HepG2 (cell line): ENCODE data around the gene CACNA2D1. TPM values are rescaled to one million over a fixed set of nuclear protein-coding genes. Genes with fewer than 3 reads are reported as not detected.

Experiments used
- BCL6 ChIP-seq: IDR thresholded peaks from 2 replicates; pipeline ENCODE4 v1.6.1; 2016; ENCODE audit warnings: missing genetic modification reagents, missing compliant biosample characterization
- CAMTA2 ChIP-seq: sonication (generic); formaldehyde crosslinking; IDR thresholded peaks from 2 replicates; pipeline ENCODE4 v1.4.0; 2020; ENCODE audit warnings: mild to moderate bottlenecking, missing genetic modification reagents, borderline replicate concordance
- CERS6 ChIP-seq: sonication (generic); formaldehyde crosslinking; IDR thresholded peaks from 2 replicates; pipeline ENCODE4 v1.5.0; 2020; ENCODE audit warnings: missing genetic modification reagents
- E2F5 ChIP-seq: sonication (generic); formaldehyde crosslinking; conservative IDR thresholded peaks from 2 replicates; pipeline ENCODE4 v1.4.0; 2020; ENCODE audit warnings: missing genetic modification reagents
- HNF1A ChIP-seq, 2 experiments: sonication (generic) in 1 of 2; formaldehyde crosslinking in 1 of 2; IDR thresholded peaks; 2 replicates each; pipeline versions ENCODE4 v1.4.0 to v1.6.1; 2016 to 2020; ENCODE audit warnings: borderline replicate concordance in 1 of 2, low read depth in 1 of 2, mild to moderate bottlenecking in 1 of 2, missing genetic modification reagents in 1 of 2
- ZNF44 ChIP-seq: sonication (generic); formaldehyde crosslinking; IDR thresholded peaks from 2 replicates; pipeline ENCODE4 v1.5.1; 2020; ENCODE audit warnings: mild to moderate bottlenecking, missing genetic modification reagents
- ZNF749 ChIP-seq: sonication (generic); formaldehyde crosslinking; IDR thresholded peaks from 2 replicates; pipeline ENCODE4 v1.8.0; 2022; ENCODE audit warnings: mild to moderate bottlenecking, missing genetic modification reagents, moderate library complexity, borderline replicate concordance
- ZSCAN31 ChIP-seq: sonication (generic); formaldehyde crosslinking; IDR thresholded peaks from 2 replicates; pipeline ENCODE4 v1.5.0; 2020; ENCODE audit warnings: low read depth, mild to moderate bottlenecking, missing genetic modification reagents
- polyA plus RNA-seq, 8 experiments: library from polyadenylated mRNA; depleted of rRNA in 3 of 8; stranded (reverse) in 7 of 8; unstranded in 1 of 8; fragments of >200 nt; fragmentation: Illumina TruSeq in 4 of 8; extraction: Trizol in 4 of 8; gene quantifications; 2 replicates each; pipeline versions ENCODE4 v1.2.1 to v1.2.3, GENCODE V29; 2011 to 2016; ENCODE audit warnings: low read depth in 4 of 8, missing spikeins in 1 of 8, mixed read lengths in 1 of 8; ENCODE audit not compliant: insufficient read depth in 1 of 8
- total RNA-seq, 5 experiments: library from RNA; depleted of rRNA; stranded (reverse); fragments of >200 nt; fragmentation: Illumina TruSeq; extraction: Trizol; gene quantifications; 2 replicates each; pipeline ENCODE4 v1.2.3, GENCODE V29; 2016; ENCODE audit warnings: low read depth in 1 of 5

Gene CACNA2D1
- total and polyA plus RNA-seq, 2 of the 13 experiments (the other 11 are each of a cell fraction or from before 2014, with no cell fraction given) = not detected

- TF ChIP-seq ZNF749 (CRISPR knock-in tag) (no peak), ZNF44 (CRISPR knock-in tag) (no peak), CAMTA2 (CRISPR knock-in tag) (no peak), CERS6 (CRISPR knock-in tag) (no peak), BCL6 (CRISPR knock-in tag) (no peak), HNF1A (IDR thresholded peaks at IDR 0.05; ENCODE audit: low read depth) (no peak), HNF1A (CRISPR knock-in tag; IDR thresholded peaks at IDR 0.05; ENCODE audit: borderline replicate concordance) (no peak), E2F5 (CRISPR knock-in tag) (no peak), ZSCAN31 (CRISPR knock-in tag) (no peak)
Observed at GRCh38 chr7:82339958-82340357, 103.6 kb downstream of the CACNA2D1 start (continued).
